ENCODE measurements around the gene NEUROD1.
"Not testable (repeated sequence)": the region's sequence is repeated elsewhere in the genome, so short reads cannot be mapped to it uniquely, and the experiment has no call there.

Gene NEUROD1

GRCh38 chr2:181680055-181680936 is at the start of gene NEUROD1:
Gene NEUROD1 (minus strand): TSS chr2:181680517. CDS start chr2:181678860, 1,657 bp downstream.
- no peak for DNase-seq (ENCODE audit: low read depth in 2 of 2)

DNA sequence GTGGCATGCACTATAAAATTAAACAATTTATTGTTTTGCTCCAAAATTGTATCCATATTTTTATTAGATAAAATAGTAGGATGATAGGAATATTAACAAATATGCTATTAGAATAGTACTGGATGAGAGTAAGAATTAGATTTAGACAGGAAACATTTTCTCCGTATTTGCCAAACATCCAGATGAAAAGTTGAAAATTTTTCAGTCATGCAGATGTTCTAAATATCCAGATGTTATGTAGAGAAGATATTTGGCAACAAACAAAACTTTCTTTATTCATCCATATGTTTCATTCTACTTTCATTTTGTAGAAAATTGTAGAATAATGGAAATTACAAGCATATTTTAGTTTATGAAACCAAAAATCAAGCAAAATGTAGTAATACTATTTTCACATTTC is 45.2 kb upstream of the NEUROD1 start:
- DNase-seq (ENCODE audit: low read depth in 2 of 2): no peak

DNA sequence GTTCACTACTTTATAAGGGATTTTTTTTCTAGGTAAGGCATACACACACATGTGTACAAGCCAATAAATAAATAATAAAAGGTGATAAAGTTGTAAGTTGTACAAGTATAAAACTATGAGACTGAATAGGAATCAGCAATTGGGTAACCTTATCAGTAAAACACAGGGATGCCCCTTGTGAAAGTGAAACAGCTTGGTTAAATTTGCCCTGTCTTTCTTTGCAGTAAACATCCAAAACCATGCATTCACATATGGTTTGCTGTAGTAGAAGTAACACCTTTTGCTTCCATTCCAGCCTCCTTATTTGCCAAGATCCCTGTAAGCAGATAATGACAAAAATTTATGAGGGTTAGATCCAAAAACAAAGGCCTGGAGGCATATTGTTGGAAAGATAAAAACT is 44.3 kb upstream of the NEUROD1 start:
- no peak for DNase-seq (ENCODE audit: low read depth in 2 of 2)

GRCh38 chr2:181723731-181724130 is 43.4 kb upstream of the NEUROD1 start:
- DNase-seq (ENCODE audit: low read depth in 2 of 2): no peak

- peak; percentile 43 to 60 for DNase-seq (ENCODE audit: low read depth in 2 of 2)
These were observed 34.8 kb upstream of the NEUROD1 start for GRCh38 chr2:181715033-181715630.

GRCh38 chr2:181711051-181711450 is 30.7 kb upstream of the NEUROD1 start:
- not testable (repeated sequence) for DNase-seq (ENCODE audit: low read depth in 2 of 2)

GRCh38 chr2:181702519-181702918 is 22.2 kb upstream of the NEUROD1 start:
- not testable (repeated sequence) for DNase-seq (ENCODE audit: low read depth in 2 of 2)

- DNase-seq (ENCODE audit: low read depth in 2 of 2): no peak
These were observed 17.9 kb upstream of the NEUROD1 start for GRCh38 chr2:181698223-181698622.

DNA sequence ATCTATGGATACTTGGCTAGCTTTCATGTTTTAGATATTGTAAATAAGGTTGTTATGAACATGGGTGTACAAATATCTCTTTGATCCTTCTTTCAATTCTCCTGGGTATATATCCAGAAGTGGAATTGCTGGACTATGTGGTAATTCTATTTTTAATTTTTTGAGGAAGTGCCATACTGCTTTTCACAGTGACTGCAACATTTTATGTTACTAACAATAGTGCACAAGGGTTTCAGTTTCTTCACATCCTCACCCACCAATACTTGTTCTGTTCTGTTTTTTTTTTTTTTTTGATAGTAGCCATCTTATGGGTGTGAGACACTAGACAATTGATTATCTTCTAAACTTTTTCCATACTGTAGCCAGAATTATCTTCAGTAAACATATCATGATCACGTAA is 17.3 kb upstream of the NEUROD1 start:
- no peak for DNase-seq (ENCODE audit: low read depth in 2 of 2)

DNA sequence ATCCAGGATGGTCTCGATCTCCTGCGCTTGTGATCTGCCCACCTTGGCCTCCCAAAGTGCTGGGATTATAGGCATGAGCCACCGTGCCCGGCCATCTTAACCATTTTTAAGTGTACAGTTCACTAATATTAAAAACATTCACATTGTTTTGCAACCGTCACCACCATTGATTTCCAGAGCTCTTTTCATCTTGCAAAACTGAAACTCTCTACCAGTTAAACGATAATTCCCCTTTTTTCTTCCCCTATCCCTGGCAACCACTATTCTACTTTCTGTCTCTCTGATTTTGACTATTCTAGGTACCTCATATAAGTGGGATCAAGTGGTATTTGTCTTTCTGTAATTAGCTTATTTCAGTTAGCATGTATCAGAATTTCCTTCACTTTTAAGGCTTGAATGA is 16.8 kb upstream of the NEUROD1 start:
- no peak for DNase-seq (ENCODE audit: low read depth in 2 of 2)

- DNase-seq (ENCODE audit: low read depth in 2 of 2): no peak
These were observed 14.0 kb upstream of the NEUROD1 start for GRCh38 chr2:181694271-181694670.

GRCh38 chr2:181690860-181691259 is 10.5 kb upstream of the NEUROD1 start:
- no peak for DNase-seq (ENCODE audit: low read depth in 2 of 2)

- DNase-seq (ENCODE audit: low read depth in 2 of 2): no peak
These were observed 6.4 kb upstream of the NEUROD1 start for GRCh38 chr2:181686576-181687185.

DNA sequence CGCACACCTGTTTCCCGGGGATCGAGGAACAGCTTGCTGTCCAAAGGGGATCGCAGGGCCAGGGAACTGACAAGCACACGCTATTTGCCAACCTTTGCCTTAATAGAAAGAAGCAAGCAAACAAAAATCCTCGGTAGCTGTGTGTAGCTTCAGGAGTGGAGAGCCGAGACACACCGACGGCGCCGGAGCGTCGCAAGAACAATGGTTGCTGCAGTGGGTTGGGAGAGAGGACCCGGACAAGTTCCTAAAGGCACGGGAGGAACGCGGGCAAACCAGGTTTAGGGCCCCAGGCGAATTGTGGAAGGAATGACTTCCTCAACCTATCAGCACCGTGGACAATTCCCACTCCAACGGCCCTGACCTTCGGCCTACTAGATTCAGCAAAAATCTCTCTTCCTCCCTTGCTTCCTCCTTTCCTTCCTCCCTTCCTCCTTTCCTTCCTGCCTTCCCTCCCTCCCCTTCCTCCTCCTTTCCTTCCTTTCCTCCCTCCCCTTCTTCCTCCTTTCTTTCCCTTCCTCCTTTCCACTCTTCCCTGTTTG is 4.9 kb upstream of the NEUROD1 start:
- no peak for DNase-seq (ENCODE audit: low read depth in 2 of 2)

- no peak for DNase-seq (ENCODE audit: low read depth in 2 of 2)
These were observed 4.3 kb upstream of the NEUROD1 start for GRCh38 chr2:181684454-181685149.

GRCh38 chr2:181683518-181684453 is 3.5 kb upstream of the NEUROD1 start:
- no peak for DNase-seq (ENCODE audit: low read depth in 2 of 2)

DNA sequence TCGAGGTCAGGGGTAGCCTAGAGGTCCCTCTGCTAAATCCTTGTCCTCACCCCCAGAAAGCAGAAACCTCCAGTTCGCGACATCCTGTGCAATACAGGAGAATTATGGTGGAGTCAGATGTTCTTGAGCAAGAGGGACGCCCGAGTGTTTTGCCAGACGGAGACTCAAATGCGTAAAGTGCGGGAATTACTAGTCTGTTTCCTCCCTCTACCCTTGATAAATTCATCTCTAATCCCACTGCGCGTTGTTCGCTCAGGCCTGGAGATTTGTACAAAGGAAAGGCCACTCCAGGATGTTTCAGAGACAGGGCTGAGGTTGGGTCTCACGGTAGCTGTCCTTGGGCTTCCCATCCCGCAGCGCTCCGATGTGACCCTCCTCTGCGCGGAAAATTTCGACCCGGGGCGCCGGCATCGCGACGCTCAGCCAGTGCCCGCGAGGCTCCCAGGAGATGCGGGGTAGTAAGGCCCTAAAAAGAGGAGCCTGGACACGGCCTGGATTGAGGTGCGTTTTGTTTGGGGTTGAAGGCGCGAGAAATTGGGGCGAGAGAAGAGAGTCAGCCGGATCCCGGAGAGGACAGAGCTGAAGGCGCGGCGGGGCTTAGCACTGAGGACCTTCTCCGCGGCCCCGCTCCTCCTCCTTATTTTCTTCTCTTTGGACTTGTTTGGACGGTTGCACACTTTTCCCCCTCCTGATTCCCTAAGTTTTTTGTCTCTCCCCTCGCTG is 2.6 kb upstream of the NEUROD1 start:
- DNase-seq (ENCODE audit: low read depth in 2 of 2): no peak

DNA sequence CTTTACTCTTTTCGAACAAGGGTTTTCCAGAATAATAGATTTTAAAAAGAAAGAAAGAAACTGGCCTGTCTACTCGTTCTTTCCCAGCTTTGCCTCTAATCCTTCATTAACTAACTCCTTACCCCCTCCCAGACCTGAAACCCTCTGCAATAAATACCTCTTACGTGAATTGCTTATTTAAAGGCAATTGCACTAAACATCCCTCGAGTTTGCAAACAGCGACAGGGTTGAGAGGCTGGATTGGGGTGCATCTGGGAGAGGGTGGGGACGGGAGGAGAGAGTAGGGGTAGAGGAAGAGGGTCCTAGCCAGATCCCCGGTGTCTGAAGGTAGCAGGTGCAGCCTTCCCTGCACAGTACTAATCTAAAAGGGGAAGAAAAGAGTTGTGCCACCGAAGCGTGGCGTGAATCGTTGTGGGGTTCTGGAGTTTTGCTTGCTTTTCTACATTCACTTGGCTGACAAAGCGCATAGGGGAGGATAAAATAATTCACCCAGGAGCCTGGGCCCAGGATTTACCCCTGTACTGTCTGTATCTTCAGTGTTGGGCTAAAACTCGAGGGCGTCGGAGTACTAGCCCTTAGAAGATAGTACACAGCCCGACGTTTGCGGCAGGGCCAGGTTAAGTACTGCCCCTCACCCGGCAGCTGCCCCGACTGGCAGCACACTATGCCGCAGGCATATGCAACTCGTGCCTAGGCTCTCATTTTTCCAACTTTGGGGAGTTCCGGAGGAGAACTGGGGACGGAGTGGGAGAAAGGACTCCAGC is 1.9 kb upstream of the NEUROD1 start:
- no peak for DNase-seq (ENCODE audit: low read depth in 2 of 2)

Measured in stimulated activated CD4-positive, alpha-beta T cell treated with anti-CD3 and anti-CD28 coated beads, Interleukin-1b, Interleukin-23, amount 100 ng/mL, for 4 hours (primary cell).